ENCODE results near the gene LIN28B.

Gene LIN28B

GRCh38 chr6:105087571-105088211, 130.8 kb downstream of the LIN28B start:
- POLR2A ChIA-PET: interaction anchor here (1.0 kb wide), 1 partner anchor 315 kb away, joined by 3 read pairs; the partner anchor contains the start of gene PREP
- CTCF ChIA-PET: interaction anchor here (0.7 to 4.8 kb wide), 45 partner anchors 9 to 1219 kb away, joined by 3 to 63 read pairs (median 4); partner anchors contain the start of gene PREP
- DNase-seq (ENCODE audit: extremely low spot score): peak; percentile 48
- peak; percentile 46 for TF ChIP-seq CTCF (IDR thresholded peaks at IDR 0.05; ENCODE audit: control extremely low read depth, extremely low read depth, low read depth, missing control alignments)

- DNase-seq (ENCODE audit: extremely low spot score): no peak
- POLR2A ChIA-PET: no interaction called here
- CTCF ChIA-PET: interaction anchor here (1.2 to 1.6 kb wide), 3 partner anchors 9 to 311 kb away, joined by 5 to 7 read pairs (median 5); partner anchors contain the start of gene PREP
- TF ChIP-seq CTCF (IDR thresholded peaks at IDR 0.05; ENCODE audit: control extremely low read depth, extremely low read depth, low read depth, missing control alignments): no peak
These were observed 134.4 kb downstream of the LIN28B start for GRCh38 chr6:105091140-105091829.

GRCh38 chr6:105094133-105094640, 137.3 kb downstream of the LIN28B start:
- ChIA-PET POLR2A (no interaction called here), CTCF (interaction anchor here (1.2 kb wide), 1 partner anchor 9 kb away, joined by 3 read pairs; no protein-coding TSS in a partner anchor)

GRCh38 chr6:105095139-105095538, 138.2 kb downstream of the LIN28B start:
- ChIA-PET CTCF (interaction anchor here (0.7 to 1.3 kb wide), 5 partner anchors 9 to 308 kb away, joined by 3 to 4 read pairs (median 3); partner anchors contain the start of gene PREP), POLR2A (no interaction called here)
- DNase-seq (ENCODE audit: extremely low spot score): no peak
- TF ChIP-seq CTCF (IDR thresholded peaks at IDR 0.05; ENCODE audit: control extremely low read depth, extremely low read depth, low read depth, missing control alignments): no peak

More at GRCh38 chr6:105094133-105094640, 137.3 kb downstream of the LIN28B start:
- no peak for DNase-seq (ENCODE audit: extremely low spot score)
- TF ChIP-seq CTCF (IDR thresholded peaks at IDR 0.05; ENCODE audit: control extremely low read depth, extremely low read depth, low read depth, missing control alignments): no peak

GRCh38 chr6:105097288-105097687, 140.4 kb downstream of the LIN28B start:
- DNase-seq (ENCODE audit: extremely low spot score): no peak
- POLR2A ChIA-PET: no interaction called here
- TF ChIP-seq CTCF (IDR thresholded peaks at IDR 0.05; ENCODE audit: control extremely low read depth, extremely low read depth, low read depth, missing control alignments): no peak
- CTCF ChIA-PET: interaction anchor here (1.2 to 2.3 kb wide), 6 partner anchors 9 to 306 kb away, joined by 3 to 17 read pairs (median 4); partner anchors contain the start of gene PREP

GRCh38 chr6:105099371-105099770, 142.5 kb downstream of the LIN28B start:
- DNase-seq (ENCODE audit: extremely low spot score): no peak
- ChIA-PET POLR2A (no interaction called here), CTCF (interaction anchor here (1.2 to 2.4 kb wide), 3 partner anchors 9 to 17 kb away, joined by 3 to 10 read pairs (median 5); no protein-coding TSS in a partner anchor)
- no peak for TF ChIP-seq CTCF (IDR thresholded peaks at IDR 0.05; ENCODE audit: control extremely low read depth, extremely low read depth, low read depth, missing control alignments)

All from GM10248 (cell line).